Endothelial cell (in vitro differentiated cells): ENCODE data around the gene IL1RAPL2. TPM values are rescaled to one million over a fixed set of nuclear protein-coding genes. Genes with fewer than 3 reads are reported as not detected.

Experiments
- DNase-seq: peaks from one replicate; pipeline ENCODE4 v3.0.0; 2021; ENCODE audit warnings: low spot score
- H3K27ac Mint-ChIP-seq: one replicate; pipeline ENCODE4 v1.8.0; 2021; ENCODE audit warnings: mixed read lengths, inconsistent platforms; ENCODE audit not compliant: unreplicated experiment
- H3K27me3 Mint-ChIP-seq: one replicate; pipeline ENCODE4 v1.8.0; 2021; ENCODE audit warnings: mild to moderate bottlenecking, moderate library complexity, mixed read lengths, inconsistent platforms; ENCODE audit not compliant: unreplicated experiment
- H3K36me3 Mint-ChIP-seq: one replicate; pipeline ENCODE4 v1.8.0; 2021; ENCODE audit warnings: mild to moderate bottlenecking, low read depth, mixed read lengths, inconsistent platforms; ENCODE audit not compliant: unreplicated experiment
- H3K4me1 Mint-ChIP-seq: one replicate; pipeline ENCODE4 v1.8.0; 2021; ENCODE audit warnings: mild to moderate bottlenecking, mixed read lengths, inconsistent platforms; ENCODE audit not compliant: unreplicated experiment
- H3K4me3 Mint-ChIP-seq: one replicate; pipeline ENCODE4 v1.8.0; 2021; ENCODE audit warnings: mild to moderate bottlenecking, mixed read lengths, inconsistent platforms; ENCODE audit not compliant: unreplicated experiment
- H3K9me3 Mint-ChIP-seq: one replicate; pipeline ENCODE4 v1.8.0; 2021; ENCODE audit warnings: mixed read lengths, inconsistent platforms; ENCODE audit not compliant: unreplicated experiment
- total RNA-seq: library from RNA; stranded (reverse); fragmentation: NEBNext Ultra II Directional; extraction: Animal tissue kit (Norgen Biotek cat#: 25700); gene quantifications from one replicate; pipeline ENCODE4 v1.2.1, GENCODE V29; 2021; ENCODE audit not compliant: unreplicated experiment
- TF ChIP-seq, protein P1 (sequence below): fragments of 200-600 bp; sonication (generic); IDR thresholded peaks from one replicate; pipeline ENCODE4 v1.5.0; 2021; ENCODE audit warnings: antibody characterized with exemption; ENCODE audit not compliant: unreplicated experiment

The IL1RAPL2 gene
- total RNA-seq, 1 donor from 2014 or later = 0.51 TPM

DNA sequence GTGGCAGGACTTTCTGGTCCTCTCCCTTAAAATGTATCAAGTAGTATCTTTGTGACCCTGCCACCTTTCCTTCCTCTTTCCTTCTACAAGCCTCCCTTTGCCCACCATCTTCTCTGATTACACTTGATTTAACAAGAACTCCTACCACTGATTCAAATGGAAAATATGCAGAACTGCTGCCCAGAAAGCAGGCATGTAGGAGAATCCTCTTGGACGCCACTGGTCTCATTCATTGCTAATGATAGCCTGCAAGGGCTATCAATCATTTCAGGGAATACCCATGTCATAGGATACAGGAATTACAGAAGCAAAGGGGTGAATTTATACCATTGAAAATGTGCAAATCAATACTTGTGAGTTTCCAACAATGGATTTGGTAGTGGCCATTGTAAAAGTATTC is 961.8 kb downstream of the IL1RAPL2 start:
- no peaks in the 10 kb centered on the region for H3K9me3 Mint-ChIP-seq
- no peak for DNase-seq
- H3K4me1 Mint-ChIP-seq = no peaks in the 10 kb centered on the region
- H3K27ac Mint-ChIP-seq = no peak overlapping the region
- TF ChIP-seq, protein P1, sequence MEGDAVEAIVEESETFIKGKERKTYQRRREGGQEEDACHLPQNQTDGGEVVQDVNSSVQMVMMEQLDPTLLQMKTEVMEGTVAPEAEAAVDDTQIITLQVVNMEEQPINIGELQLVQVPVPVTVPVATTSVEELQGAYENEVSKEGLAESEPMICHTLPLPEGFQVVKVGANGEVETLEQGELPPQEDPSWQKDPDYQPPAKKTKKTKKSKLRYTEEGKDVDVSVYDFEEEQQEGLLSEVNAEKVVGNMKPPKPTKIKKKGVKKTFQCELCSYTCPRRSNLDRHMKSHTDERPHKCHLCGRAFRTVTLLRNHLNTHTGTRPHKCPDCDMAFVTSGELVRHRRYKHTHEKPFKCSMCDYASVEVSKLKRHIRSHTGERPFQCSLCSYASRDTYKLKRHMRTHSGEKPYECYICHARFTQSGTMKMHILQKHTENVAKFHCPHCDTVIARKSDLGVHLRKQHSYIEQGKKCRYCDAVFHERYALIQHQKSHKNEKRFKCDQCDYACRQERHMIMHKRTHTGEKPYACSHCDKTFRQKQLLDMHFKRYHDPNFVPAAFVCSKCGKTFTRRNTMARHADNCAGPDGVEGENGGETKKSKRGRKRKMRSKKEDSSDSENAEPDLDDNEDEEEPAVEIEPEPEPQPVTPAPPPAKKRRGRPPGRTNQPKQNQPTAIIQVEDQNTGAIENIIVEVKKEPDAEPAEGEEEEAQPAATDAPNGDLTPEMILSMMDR = no peak
- no peaks in the 10 kb centered on the region for H3K27me3 Mint-ChIP-seq
- no peaks in the 10 kb centered on the region for H3K36me3 Mint-ChIP-seq
- no peak overlapping the region for H3K4me3 Mint-ChIP-seq

DNA sequence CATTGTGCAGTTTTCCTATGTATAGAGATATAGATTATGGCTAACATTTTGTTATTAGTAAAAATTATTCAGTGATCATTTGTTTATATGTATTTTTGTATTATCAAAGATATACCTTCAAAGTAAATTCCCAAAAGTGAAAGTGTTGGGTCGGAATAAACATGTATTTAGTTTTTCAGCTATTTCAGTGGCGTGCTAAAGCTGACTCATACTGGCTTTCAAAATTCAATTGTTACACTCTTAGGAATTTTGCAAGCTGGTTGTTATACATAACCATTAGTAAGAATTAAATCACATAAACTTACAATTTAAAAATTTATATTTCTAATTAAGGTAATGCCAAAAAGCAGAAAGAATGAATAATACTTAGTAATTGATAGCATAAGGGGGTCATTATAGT is 968.0 kb downstream of the IL1RAPL2 start:
- no peaks in the 10 kb centered on the region for H3K36me3 Mint-ChIP-seq
- DNase-seq = no peak
- H3K4me3 Mint-ChIP-seq = no peak overlapping the region
- TF ChIP-seq, protein P1 = no peak
- no peaks in the 10 kb centered on the region for H3K4me1 Mint-ChIP-seq
- H3K27ac Mint-ChIP-seq = no peak overlapping the region
- no peaks in the 10 kb centered on the region for H3K9me3 Mint-ChIP-seq
- no peaks in the 10 kb centered on the region for H3K27me3 Mint-ChIP-seq

DNA sequence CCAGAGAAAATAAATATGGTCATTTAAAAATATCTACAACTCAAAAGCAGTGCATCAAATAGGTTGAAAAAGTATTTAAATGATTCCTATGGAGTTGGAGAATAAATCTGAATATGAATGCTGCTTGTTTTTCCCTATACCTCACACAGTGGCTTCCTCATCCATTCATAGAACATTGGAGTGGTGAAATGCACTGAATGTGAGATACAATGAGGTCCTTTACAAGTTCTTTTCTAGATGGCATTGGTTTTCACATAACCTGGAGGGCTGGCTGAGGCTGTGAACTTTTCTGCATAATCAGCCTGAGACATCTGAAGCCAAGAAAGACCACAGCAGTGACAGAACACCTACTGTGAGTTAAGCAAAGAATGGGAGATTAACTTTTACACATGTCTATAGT is 977.3 kb downstream of the IL1RAPL2 start:
- Mint-ChIP-seq H3K9me3 (peaks cover 11% of the 10 kb centered on the region), H3K27me3 (no peaks in the 10 kb centered on the region), H3K27ac (no peak overlapping the region), H3K36me3 (no peaks in the 10 kb centered on the region), H3K4me3 (no peak overlapping the region), H3K4me1 (no peaks in the 10 kb centered on the region)
- TF ChIP-seq, protein P1 = no peak
- DNase-seq = no peak

DNA sequence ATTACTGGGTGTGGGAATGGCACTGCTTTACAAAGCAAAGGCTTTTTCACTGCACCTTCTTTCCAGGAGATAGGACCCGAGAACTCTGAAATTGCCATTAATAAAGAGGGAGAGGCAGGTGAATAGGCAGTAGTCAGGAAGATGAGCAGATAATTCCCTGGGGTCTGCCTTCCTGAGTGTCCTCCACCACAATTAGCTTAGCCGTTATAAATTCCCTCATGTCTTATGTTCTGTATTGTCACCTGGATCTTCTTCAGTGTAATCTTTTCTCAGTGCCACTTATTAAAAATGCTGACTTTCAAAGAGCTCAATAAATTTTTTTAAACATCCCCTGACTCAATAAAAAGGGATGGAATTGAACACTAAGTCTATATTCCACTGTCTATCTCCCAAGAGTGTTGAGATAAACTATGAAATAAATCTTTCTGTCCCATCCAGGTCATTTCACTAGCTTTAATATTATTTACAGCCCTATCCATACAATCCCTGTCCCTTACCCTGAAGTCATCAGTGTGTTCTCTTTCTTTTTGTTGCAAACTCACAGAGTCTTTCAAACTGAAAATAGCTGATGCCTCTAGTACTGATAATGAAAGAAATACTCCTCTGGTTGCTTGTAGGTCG is 984.2 kb downstream of the IL1RAPL2 start:
- Mint-ChIP-seq H3K9me3 (no peaks in the 10 kb centered on the region), H3K36me3 (no peaks in the 10 kb centered on the region), H3K4me1 (no peaks in the 10 kb centered on the region), H3K27ac (no peak overlapping the region), H3K27me3 (no peaks in the 10 kb centered on the region), H3K4me3 (no peak overlapping the region)
- TF ChIP-seq, protein P1 = no peak
- no peak for DNase-seq

DNA sequence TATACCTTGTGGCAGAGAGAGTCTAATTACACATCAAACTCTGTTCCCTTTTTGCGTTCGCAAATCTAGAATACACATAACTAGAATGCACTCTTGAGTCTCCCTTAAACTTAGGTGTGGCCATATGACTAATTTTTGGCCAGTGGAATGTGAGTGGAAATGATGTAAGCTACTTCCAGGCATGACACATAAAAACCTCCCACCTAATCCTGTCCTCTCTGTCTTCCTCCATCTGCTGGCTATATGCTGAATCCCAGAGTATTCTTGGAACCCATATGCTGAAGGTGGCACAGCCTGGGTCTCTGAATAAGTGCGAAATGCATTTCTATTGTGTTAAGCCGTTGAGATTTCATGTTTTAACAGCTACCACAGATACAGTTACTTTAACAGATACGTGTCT is 986.4 kb downstream of the IL1RAPL2 start:
- Mint-ChIP-seq H3K27ac (no peak overlapping the region), H3K9me3 (no peaks in the 10 kb centered on the region), H3K4me1 (no peaks in the 10 kb centered on the region), H3K27me3 (no peaks in the 10 kb centered on the region), H3K36me3 (no peaks in the 10 kb centered on the region), H3K4me3 (no peak overlapping the region)
- TF ChIP-seq, protein P1 = no peak
- DNase-seq = no peak
